ENCODE measurements around the gene TMEM205. TPM values are rescaled to one million over a fixed set of nuclear protein-coding genes. Genes with fewer than 3 reads are reported as not detected.
A peak's percentile ranks its signal among the peaks of the same experiment; 100 is the strongest.
"Not testable (repeated sequence)": the region's sequence is repeated elsewhere in the genome, so short reads cannot be mapped to it uniquely, and the experiment has no call there.

Gene TMEM205
- total RNA-seq, 1 experiment from 2014 or later, result 224 TPM

DNA sequence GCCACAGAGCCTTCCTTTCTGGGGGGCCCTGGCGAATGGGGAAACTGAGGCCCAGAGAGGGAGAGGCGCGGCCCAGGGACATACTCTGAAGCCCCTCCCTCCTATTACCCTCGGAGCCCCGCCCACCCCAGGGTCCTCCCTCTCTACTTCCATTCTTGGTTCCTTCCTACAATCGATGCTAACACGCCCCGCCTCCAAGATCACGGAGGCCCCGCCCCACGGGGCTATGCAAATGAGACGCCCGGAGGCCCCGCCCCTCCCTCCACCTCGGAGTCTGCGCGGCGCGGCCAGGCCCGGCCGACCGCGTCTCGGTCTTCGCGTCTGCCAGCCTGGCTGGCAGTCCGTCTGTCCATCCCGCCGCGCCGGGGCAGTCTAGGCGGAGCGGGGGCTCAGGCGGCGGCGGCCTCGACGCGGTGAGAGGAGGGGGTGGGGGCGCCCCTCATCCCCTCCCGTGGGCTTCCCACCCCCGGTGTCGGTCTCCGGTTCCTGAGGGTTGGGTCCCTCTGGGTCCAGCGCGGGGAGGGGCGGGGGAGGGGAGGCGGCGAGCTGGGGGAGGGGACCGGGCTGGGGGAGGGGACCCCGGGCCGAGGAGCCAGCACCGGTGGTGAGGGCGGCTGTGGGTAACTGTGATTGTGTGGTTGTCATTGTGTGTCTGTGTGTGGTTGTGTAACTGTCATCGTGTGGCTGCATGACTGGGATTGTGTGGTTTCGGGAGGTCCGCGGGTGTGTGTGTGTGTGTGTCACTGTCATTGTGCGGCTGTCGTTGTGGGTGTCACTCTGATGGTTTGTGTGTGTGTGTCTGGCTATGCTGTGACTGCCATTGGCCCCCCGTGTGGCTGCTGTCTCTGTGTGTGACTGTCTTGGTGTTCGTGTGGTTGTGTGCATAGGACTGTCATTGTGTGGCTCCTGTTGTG, 9.3 kb upstream of the TMEM205 start, which contains the start of gene PLPPR2:
Gene PLPPR2, plus strand, starts transcription at position 273 of the 914 bp plus-strand sequence. CDS start 2,242 bp downstream, outside the sequence.
- Histone ChIP-seq H3F3A (ENCODE audit: low read length, unreplicated experiment) (no peaks in the 10 kb centered on the region), H3K9me3 (ENCODE audit: low read length) (no peaks in the 10 kb centered on the region), H3K79me2 (ENCODE audit: low read length) (peaks cover 13% of the 10 kb centered on the region), H3K36me3 (ENCODE audit: low read depth, low read length) (no peaks in the 10 kb centered on the region), H3K27me3 (ENCODE audit: low read length) (no peaks in the 10 kb centered on the region), H3K9me2 (replicated peaks; ENCODE audit: low read length) (no peaks in the 10 kb centered on the region), H3K4me2 (ENCODE audit: low read length) (peak within 1 kb of the TSS; percentile 100), H4K20me1 (ENCODE audit: low read length) (peaks cover 4% of the 10 kb centered on the region; the same call in 1 of the 2 replicates), H3K27ac (ENCODE audit: low read length) (no peak within 1 kb of the TSS), H3K9ac (ENCODE audit: low read length) (peak within 1 kb of the TSS; percentile 46), H3K4me3 (ENCODE audit: low read length) (peak within 1 kb of the TSS; percentile 90), H2AFZ (ENCODE audit: low read length) (peak within 1 kb of the TSS; percentile 55), H3K4me1 (ENCODE audit: insufficient read depth, low read length) (peaks cover 8% of the 10 kb centered on the region)
- POLR2A ChIA-PET (ENCODE audit: unreplicated experiment), result no interaction called here
- no TSS peak for BruUV-seq (replicated peaks)
- peak; percentile 98 for DNase-seq
- CTCF ChIA-PET, result no interaction called here
- intact Hi-C loops (cut with micrococcal nuclease), result loop anchor here (1.0 kb wide), 1 partner anchor 9 kb away; the partner anchor contains the start of genes CCDC159 and TMEM205
- ATAC-seq, result peak; percentile 97
- TF ChIP-seq EZH2 (IDR thresholded peaks at IDR 0.05; ENCODE audit: low read length, unreplicated experiment) (no peak), EZH2phosphoT487 (IDR thresholded peaks at IDR 0.05; ENCODE audit: borderline replicate concordance, low read length) (no peak)
- TF ChIP-seq, protein P1, sequence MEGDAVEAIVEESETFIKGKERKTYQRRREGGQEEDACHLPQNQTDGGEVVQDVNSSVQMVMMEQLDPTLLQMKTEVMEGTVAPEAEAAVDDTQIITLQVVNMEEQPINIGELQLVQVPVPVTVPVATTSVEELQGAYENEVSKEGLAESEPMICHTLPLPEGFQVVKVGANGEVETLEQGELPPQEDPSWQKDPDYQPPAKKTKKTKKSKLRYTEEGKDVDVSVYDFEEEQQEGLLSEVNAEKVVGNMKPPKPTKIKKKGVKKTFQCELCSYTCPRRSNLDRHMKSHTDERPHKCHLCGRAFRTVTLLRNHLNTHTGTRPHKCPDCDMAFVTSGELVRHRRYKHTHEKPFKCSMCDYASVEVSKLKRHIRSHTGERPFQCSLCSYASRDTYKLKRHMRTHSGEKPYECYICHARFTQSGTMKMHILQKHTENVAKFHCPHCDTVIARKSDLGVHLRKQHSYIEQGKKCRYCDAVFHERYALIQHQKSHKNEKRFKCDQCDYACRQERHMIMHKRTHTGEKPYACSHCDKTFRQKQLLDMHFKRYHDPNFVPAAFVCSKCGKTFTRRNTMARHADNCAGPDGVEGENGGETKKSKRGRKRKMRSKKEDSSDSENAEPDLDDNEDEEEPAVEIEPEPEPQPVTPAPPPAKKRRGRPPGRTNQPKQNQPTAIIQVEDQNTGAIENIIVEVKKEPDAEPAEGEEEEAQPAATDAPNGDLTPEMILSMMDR (conservative IDR thresholded peaks at IDR 0.05; ENCODE audit: low read depth, low read length), result no peak

DNA sequence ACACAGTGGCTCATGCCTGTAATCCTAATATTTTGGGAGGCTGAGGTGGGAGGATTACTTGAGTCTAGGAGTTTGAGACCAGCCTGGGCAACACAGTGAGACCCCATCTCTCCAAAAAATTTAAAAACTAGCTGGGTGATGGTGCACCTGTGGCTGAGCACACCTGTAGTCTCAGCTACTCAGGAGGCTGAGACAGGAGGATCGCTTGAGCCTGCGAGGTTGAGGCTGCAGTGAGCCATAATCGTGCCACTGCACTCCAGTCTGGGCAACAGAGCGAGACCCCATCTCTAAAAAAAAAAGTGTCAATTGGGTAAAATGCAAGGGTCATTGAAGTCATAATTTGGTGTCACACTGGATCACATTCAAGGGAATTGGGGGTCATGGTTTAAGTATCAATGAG, 8.0 kb upstream of the TMEM205 start:
- H3K9me3 ChIP-seq (ENCODE audit: low read length); H2AFZ ChIP-seq (ENCODE audit: low read length); ATAC-seq; H3K4me1 ChIP-seq (ENCODE audit: insufficient read depth, low read length); H3K36me3 ChIP-seq (ENCODE audit: low read depth, low read length); H3K4me3 ChIP-seq (ENCODE audit: low read length); H3K9ac ChIP-seq (ENCODE audit: low read length); POLR2A ChIA-PET (ENCODE audit: unreplicated experiment); H3K4me2 ChIP-seq (ENCODE audit: low read length); BruUV-seq (replicated peaks); H4K20me1 ChIP-seq (ENCODE audit: low read length); H3K9me2 ChIP-seq (replicated peaks; ENCODE audit: low read length); H3K27ac ChIP-seq (ENCODE audit: low read length); H3K27me3 ChIP-seq (ENCODE audit: low read length); DNase-seq; intact Hi-C loops (cut with micrococcal nuclease); H3F3A ChIP-seq (ENCODE audit: low read length, unreplicated experiment): not testable (repeated sequence)
- CTCF ChIA-PET, result interaction anchor here (0.6 kb wide), 1 partner anchor 21 kb away, joined by 10 read pairs; the partner anchor contains the start of gene SWSAP1
- H3K79me2 ChIP-seq (ENCODE audit: low read length), result peaks cover 13% of the 10 kb centered on the region

DNA sequence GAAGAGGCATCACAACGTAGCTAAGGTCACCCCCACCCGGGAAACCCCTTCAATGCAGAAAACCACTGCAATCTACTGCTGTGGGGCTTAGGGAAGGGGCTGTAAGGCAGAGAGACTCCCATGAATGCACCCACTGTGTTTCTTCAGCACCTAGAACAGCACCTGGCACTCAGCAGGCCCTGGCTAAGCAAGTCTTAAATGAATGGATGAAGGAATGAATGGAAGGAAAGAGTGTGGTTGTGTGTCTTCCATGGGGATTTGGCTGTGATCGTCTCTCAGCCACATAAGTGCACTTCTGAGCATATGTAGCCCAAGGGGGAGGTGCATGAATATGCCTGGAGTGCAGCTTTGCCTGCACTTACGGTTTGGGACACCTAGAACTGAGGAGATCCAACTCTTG, 3.1 kb upstream of the TMEM205 start:
- Histone ChIP-seq H3K79me2 (ENCODE audit: low read length) (peaks cover 11% of the 10 kb centered on the region), H4K20me1 (ENCODE audit: low read length) (no peaks in the 10 kb centered on the region), H3K27me3 (ENCODE audit: low read length) (no peaks in the 10 kb centered on the region), H3K27ac (ENCODE audit: low read length) (no peak overlapping the region), H3K9me2 (replicated peaks; ENCODE audit: low read length) (no peaks in the 10 kb centered on the region), H2AFZ (ENCODE audit: low read length) (no peak overlapping the region), H3K9ac (ENCODE audit: low read length) (no peak overlapping the region), H3K4me1 (ENCODE audit: insufficient read depth, low read length) (peaks cover 26% of the 10 kb centered on the region), H3F3A (ENCODE audit: low read length, unreplicated experiment) (no peaks in the 10 kb centered on the region), H3K4me3 (ENCODE audit: low read length) (no peak overlapping the region), H3K36me3 (ENCODE audit: low read depth, low read length) (no peaks in the 10 kb centered on the region), H3K4me2 (ENCODE audit: low read length) (no peak overlapping the region), H3K9me3 (ENCODE audit: low read length) (no peaks in the 10 kb centered on the region)
- no TSS peak for BruUV-seq (replicated peaks)
- TF ChIP-seq, protein P1 (conservative IDR thresholded peaks at IDR 0.05; ENCODE audit: low read depth, low read length), result no peak
- no peak for TF ChIP-seq EZH2 (IDR thresholded peaks at IDR 0.05; ENCODE audit: low read length, unreplicated experiment)
- TF ChIP-seq EZH2phosphoT487 (IDR thresholded peaks at IDR 0.05; ENCODE audit: borderline replicate concordance, low read length), result no peak
- ATAC-seq, result no peak
- POLR2A ChIA-PET (ENCODE audit: unreplicated experiment), result no interaction called here
- no peak for DNase-seq
- intact Hi-C loops (cut with micrococcal nuclease), result no loop called here
- CTCF ChIA-PET, result no interaction called here
